Fibroblast of skin of right quadriceps (primary cell): Measurements from ENCODE around the gene TXNDC11.
A peak's percentile ranks its signal among the peaks of the same experiment; 100 is the strongest.

Source experiments
- DNase-seq: peaks from one replicate; pipeline ENCODE4 v3.0.0-alpha.2; 2013

Gene TXNDC11

GRCh38 chr16:11686713-11687380, 55.8 kb downstream of the TXNDC11 start:
- no peak for DNase-seq

- DNase-seq, result peak; percentile 61
Measured at GRCh38 chr16:11685844-11686618, 56.6 kb downstream of the TXNDC11 start.

DNA sequence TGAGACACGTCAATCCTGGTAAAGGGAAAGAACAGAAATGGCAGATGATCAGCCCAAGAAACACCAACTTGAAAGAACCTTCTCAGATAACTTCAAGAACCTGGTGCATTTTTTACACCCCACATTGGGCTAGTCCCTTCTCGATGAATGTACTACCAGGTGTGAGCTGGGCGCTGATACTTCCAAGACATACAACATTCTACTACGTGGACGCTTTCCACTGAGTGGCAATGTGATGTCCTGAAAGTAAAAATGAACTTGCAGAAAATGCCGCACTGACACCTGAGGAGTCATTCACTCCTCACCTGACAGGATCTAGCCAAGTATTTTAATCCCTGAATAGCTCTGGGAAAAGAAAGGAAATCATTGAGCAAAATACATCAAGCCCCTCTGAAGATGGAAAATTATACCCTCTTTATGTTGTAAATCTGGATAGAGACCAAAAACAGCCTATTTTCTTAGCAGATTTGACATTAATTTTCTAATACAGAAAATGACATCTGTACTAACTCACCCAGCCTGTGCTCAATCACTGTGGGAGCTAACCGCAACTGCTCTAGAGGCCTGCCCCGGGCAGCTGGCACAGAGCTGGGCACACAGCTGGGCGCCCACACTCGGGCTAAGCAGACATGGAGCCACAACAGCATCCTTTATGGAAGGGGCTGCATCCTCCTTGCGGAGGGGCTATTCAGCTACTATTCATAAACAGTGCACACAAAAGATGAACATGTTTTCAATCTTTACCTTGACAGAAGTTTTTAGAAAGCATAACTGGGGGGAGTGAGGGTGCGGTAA, 58.2 kb downstream of the TXNDC11 start:
- DNase-seq, result no peak

GRCh38 chr16:11683145-11683544, 59.5 kb downstream of the TXNDC11 start:
- no peak for DNase-seq

GRCh38 chr16:11682655-11683096, 60.0 kb downstream of the TXNDC11 start:
- DNase-seq, result peak; percentile 92

DNA sequence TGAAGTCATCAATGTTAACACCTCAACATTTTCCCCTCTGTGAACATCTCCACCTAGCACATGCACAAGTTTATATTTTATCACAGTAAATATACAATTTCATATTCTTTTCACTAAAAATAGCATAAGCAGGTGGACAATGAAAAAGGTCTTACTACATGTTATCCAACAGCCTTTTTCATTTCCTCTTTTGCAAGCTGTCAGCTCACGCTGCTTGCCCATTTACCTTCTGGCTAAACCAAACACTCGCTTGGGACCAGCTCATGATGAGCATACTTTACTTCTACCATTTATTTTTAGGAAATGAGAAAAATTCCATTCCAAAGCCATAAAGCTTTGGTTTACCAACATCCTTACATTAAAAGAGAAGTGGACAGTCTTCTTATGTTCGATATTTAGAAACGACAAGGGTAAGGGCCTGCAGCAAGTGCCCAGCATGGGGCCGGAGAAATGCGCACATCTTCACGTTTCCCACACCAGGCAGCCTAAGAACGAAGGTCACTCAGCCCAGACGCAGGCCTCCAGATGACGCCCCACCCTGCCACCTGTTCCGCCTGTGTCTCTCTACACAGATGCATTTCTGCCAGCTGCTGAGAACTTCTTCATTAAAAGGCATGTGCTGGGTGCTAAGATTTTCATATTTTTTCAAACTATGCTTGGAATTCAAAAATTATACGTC, 60.5 kb downstream of the TXNDC11 start:
- no peak for DNase-seq

DNA sequence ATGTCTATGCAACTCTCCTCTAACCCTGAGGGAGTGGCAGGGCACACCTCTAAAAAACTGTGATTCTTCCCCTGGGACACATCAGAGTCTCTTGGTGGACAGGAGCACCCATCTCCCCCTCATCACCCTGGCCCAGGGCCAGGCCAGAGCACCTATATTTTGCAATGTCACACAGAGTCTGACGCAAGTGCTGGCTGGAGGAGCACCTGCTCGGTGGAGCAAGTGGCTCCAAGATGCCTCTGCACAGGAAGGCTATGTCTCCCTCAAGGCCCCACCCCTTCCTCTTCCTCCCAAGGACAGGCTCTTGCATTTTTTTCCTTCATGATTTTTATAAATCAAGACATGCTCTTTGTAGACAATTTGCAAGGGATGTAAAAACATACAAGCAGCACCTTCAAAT, 61.1 kb downstream of the TXNDC11 start:
- no peak for DNase-seq

DNA sequence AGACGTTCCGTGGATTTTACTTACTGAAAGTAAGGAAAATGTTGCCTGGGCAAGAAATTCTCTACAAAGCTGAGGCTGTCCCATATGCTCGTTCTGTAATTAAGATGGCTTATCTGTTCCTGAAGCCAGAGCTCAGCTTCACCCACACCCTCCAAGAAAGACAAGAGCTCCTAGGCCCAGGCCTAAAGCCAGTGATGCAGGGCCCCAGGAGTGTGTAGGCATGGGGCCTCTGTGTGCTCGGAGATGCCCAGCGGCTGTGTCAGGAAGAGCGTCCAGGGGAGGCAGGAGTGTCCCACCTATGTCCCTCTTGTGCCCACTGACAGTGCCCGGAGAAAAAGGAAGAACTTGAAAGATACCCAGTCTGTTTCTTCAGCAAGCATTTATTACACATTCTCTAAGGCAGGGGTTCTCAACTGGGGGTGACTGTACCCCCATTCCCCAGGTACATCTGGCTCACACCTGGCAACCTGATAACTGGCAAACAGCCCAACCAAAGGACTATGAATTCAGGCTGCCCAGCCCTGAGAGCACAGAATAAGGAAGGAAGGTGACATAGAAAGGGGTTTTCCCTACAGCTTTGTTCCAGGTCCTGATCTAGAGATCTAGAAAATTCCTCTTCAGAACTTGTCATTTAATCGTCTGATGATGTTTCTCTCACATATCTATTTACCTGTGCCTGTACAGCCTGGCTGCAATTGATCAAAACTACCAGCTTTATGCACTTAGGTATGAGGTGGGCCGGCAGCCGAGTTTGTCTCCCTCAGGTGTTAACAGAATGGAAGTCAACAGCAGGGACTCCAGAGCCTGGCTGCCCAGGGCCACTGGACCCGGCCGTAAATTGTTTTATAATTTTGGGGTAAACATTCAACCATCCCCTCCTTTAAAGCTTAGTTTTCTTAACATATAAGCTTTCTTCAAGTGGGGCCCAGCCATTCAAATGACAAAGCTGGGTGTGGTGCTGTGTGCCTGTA, 62.4 kb downstream of the TXNDC11 start:
- DNase-seq, result no peak

DNA sequence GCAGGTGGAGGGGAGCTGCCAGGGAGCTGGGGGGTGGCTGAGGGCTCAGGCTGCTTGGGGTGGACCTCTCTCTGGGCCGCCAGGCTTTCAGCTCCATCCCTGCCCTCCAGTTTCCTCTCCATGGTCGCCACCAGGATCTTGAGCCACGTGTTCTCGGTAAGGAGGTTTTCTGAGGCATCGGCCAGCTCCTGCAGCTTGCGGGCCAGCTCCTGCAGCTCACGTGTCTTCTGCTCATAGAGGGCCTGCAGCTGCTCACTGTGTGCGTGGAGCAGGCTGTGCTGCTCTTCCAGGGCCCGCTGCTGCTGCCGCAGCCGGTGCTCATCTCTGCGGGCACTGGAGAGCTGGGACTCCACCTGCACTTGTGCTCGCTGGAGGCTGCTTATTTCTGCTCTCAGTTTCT, 63.4 kb downstream of the TXNDC11 start:
- DNase-seq, result no peak

- no peak for DNase-seq
Measured at GRCh38 chr16:11677959-11678881, 64.4 kb downstream of the TXNDC11 start.

- peak; percentile 11 for DNase-seq
Measured at GRCh38 chr16:11677451-11677951, 65.2 kb downstream of the TXNDC11 start.

- DNase-seq, result no peak
Measured at GRCh38 chr16:11676799-11677198, 65.9 kb downstream of the TXNDC11 start.

DNA sequence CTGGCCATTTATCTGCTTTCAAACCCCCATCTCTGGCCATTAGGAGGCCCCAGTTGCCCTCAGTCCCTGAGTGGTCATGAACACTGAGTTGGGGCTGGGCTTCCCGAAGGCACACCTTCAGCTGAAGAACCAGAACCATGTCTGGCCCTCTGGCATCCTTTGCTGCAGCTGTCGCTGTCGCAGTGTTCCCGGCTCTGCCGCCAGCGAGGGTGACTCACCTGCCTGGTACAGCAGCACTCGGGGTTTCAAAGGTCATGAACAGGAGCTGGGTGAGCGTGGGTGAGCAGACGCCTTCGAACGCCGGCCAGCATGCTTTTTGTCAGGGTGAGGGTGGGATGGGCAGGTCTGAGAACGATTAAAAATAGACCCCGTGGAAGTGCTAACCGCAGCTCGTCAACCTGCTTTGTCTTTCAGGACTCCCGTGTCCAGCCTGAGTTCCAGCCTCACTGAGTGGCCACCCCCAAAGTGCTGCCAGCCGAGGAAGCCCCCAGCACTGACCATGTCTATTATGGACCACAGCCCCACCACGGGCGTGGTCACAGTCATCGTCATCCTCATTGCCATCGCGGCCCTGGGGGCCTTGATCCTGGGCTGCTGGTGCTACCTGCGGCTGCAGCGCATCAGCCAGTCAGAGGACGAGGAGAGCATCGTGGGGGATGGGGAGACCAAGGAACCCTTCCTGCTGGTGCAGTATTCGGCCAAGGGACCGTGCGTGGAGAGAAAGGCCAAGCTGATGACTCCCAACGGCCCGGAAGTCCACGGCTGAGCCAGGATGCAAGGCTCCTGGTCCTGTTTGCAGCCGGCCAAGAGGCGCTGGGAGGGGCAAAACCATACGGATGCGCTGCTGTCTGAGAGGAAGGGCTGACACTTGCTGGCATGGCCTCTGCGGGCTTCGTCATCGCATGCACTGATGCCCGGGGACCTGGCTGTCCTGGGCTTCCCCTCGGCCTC, 66.8 kb downstream of the TXNDC11 start:
- no peak for DNase-seq

- peak; percentile 59 for DNase-seq
Measured at GRCh38 chr16:11674818-11675560, 67.7 kb downstream of the TXNDC11 start.

GRCh38 chr16:11674001-11674817, 68.4 kb downstream of the TXNDC11 start:
- no peak for DNase-seq

DNA sequence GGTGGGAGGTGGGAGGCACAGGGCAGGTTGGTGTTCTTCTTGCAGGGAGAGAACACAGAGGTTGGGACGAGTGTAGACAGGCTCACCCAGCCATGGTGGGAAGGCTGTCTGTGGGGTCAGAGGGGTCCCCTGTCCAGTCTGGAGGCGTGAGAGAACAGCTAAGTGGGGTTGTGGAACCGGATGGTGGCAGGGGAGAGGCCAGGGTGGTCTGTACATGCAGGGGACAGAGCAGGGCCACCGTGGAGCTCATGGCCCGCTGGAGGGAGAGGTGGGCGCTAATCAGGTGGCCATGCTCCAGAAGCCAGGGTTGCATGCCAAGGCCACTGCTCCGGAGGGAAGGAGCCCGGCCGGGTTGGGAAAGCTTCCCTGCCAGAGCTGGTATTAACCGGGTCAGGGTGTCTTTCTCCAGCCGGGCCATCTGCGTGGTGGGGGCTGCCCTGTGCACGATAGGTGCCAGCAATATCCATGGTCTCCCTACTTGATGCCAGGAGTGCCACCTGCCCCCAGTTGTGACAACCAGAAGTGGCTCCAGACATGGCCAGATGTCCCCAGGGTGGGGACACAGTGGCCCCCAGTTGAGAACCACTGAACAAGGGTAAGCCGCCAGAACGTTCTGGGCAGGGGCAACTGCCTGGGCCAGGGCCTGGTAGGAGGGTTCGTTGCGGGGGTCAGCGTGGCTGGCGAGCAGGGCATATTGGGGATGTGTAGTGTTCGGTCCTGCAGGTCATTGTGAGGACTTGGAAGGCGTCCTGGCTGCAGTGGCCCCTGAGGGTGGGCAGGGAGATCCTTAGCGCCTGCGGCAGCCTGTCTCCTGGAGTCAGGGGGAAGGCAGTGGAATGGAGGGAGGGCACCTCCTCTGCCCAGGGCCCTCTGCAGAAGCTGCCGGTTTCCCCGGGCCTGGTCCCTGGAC, 69.3 kb downstream of the TXNDC11 start:
- no peak for DNase-seq
